ENCODE data around the gene AMY2B. TPM values are rescaled to one million over a fixed set of nuclear protein-coding genes. Genes with fewer than 3 reads are reported as not detected.
"Not testable (repeated sequence)": the region's sequence is repeated elsewhere in the genome, so short reads cannot be mapped to it uniquely, and the experiment has no call there.

The AMY2B gene
- polyA plus RNA-seq, 3 donors = 15.1 to 46.1 (median 28.5) TPM

GRCh38 chr1:103584537-103584936 is 13.1 kb downstream of the AMY2B start:
- WGBS, 3 donors = 26 to 77% (median 71%) methylated on average over 2 of the region's 2 CpGs
- no peak overlapping the region for H3K27ac ChIP-seq (ENCODE audit: low read depth, low read length)

GRCh38 chr1:103602740-103603139 is 31.4 kb downstream of the AMY2B start:
- not testable (repeated sequence) for H3K27ac ChIP-seq (ENCODE audit: low read depth, low read length)
- no CpG with 5 or more reads among the region's 3 CpGs for WGBS, 3 donors

GRCh38 chr1:103616362-103616761 is 45.0 kb downstream of the AMY2B start:
- WGBS, 3 donors = 59 to 93% (median 88%) methylated on average over 2 of the region's 2 CpGs
- no peak overlapping the region for H3K27ac ChIP-seq (ENCODE audit: low read depth, low read length)

DNA sequence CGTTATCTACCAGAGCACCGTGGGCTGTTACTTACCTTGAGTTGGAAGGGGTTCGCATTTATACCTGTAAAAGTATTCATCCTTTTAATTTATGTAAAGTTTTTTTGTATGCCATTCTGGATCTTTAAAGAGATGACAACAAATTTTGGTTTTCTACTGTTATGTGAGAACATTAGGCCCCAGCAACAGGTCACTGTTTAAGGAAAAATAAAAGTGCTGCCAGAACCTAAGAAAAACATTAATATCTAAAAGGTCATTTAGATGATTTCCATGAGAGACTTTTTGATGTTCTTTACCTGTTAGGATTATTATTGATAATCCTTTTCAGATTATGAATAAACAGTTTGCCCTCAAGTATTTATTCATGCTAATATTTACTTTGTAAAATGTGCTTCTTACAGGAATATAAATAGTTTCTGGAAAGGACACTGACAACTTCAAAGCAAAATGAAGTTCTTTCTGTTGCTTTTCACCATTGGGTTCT is 45.6 kb downstream of the AMY2B start, which contains the start of gene AMY2A:
Gene AMY2A (plus strand): TSS at position 434 of the 484 bp plus-strand sequence. CDS start 14 bp downstream, at position 448.
- WGBS, 3 donors = 55 to 91% (median 81%) methylated on average over 3 of the region's 3 CpGs
- H3K27ac ChIP-seq (ENCODE audit: low read depth, low read length) = not testable (repeated sequence)

DNA sequence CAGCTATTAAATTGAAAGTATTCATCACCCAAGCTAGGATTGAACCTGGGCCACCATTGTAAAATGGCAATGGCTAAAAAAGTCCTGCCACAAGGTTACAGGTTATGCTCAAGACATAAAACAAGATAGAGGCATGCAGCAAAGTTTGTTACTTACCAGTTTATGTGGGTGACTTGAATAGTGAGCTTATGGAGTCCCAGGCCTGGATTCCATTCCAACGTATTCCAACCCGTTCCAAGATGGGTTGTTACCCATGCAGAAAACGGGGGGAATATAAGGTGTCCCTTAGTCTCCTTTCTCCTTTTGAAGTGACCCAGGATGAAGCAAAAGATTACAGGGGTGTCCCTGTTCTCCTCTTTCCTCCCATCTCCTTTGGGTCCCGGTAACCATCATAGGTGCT is 56.0 kb downstream of the AMY2B start:
- WGBS, 3 donors = 54 to 89% (median 85%) methylated on average over 3 of the region's 4 CpGs
- H3K27ac ChIP-seq (ENCODE audit: low read depth, low read length) = not testable (repeated sequence)

Other genes starting within 250 kb of the AMY2B start
- 10 to 100 TPM in 2 of 3 donors, 1 to 10 TPM in 1; 7.5 to 18.2 (median 15.7) TPM for gene RNPC3, start 45.9 kb upstream of the AMY2B start, polyA plus RNA-seq
- 100 to 1,000 TPM in 1 of 3 donors, 1 to 10 TPM in 1, under 1 TPM in 1; 0.37 to 359 (median 3.9) TPM for gene AMY2A, start 45.8 kb downstream of the AMY2B start, polyA plus RNA-seq
- gene AMY1A, start 84.2 kb downstream of the AMY2B start, polyA plus RNA-seq = not detected
- gene AMY1B, start 124.6 kb downstream of the AMY2B start, polyA plus RNA-seq = under 1 TPM in 1 of 3 donors, not detected in 2; 0.30 TPM
- under 1 TPM in 1 of 3 donors, not detected in 2; 0.06 TPM for gene AMY1C, start 178.3 kb downstream of the AMY2B start, polyA plus RNA-seq